Calu3 (cell line): ENCODE measurements around the gene TPT1. TPM values are rescaled to one million over a fixed set of nuclear protein-coding genes. Genes with fewer than 3 reads are reported as not detected.
"Not testable (repeated sequence)": the region's sequence is repeated elsewhere in the genome, so short reads cannot be mapped to it uniquely, and the experiment has no call there.

ENCODE experiments used
- Bru-seq: library from RNA; stranded (reverse); fragments of 400-500 nt; gene quantifications from one replicate; lab custom pipeline; 2021; lab: Mats Ljungman, UMichigan
- BruChase-seq, 2 experiments: library from RNA; stranded (reverse); fragments of 400-500 nt; gene quantifications; one replicate each; lab custom pipeline; 2021; lab: Mats Ljungman, UMichigan
- BruUV-seq: library from RNA; stranded (reverse); fragments of 400-500 nt; replicated peaks from 2 replicates; lab custom pipeline; 2021; lab: Mats Ljungman, UMichigan
- CTCF ChIA-PET: fragments of 300-600 bp; sonication (Branson Sonifier 250); formaldehyde crosslinking; loops from one replicate; lab custom pipeline; 2022; ENCODE audit warnings: antibody characterized with exemption; lab: Charles Lee
- DNase-seq: peaks from one replicate; pipeline ENCODE4 v3.0.0; 2022
- H3K27ac Mint-ChIP-seq: one replicate; pipeline ENCODE4 v1.8.0; 2022; ENCODE audit warnings: mixed read lengths; ENCODE audit not compliant: unreplicated experiment
- H3K27me3 Mint-ChIP-seq: one replicate; pipeline ENCODE4 v1.8.0; 2022; ENCODE audit warnings: mixed read lengths; ENCODE audit not compliant: unreplicated experiment
- H3K36me3 Mint-ChIP-seq: one replicate; pipeline ENCODE4 v1.8.0; 2022; ENCODE audit warnings: mild to moderate bottlenecking, moderate library complexity, mixed read lengths; ENCODE audit not compliant: insufficient read depth, unreplicated experiment
- H3K4me1 Mint-ChIP-seq: one replicate; pipeline ENCODE4 v1.8.0; 2022; ENCODE audit warnings: mild to moderate bottlenecking, low read depth, mixed read lengths; ENCODE audit not compliant: unreplicated experiment
- H3K4me3 Mint-ChIP-seq: one replicate; pipeline ENCODE4 v1.8.0; 2022; ENCODE audit warnings: mild to moderate bottlenecking, low read depth, moderate library complexity, mixed read lengths; ENCODE audit not compliant: unreplicated experiment
- H3K9me3 Mint-ChIP-seq: one replicate; pipeline ENCODE4 v1.8.0; 2022; ENCODE audit warnings: low read depth, mixed read lengths; ENCODE audit not compliant: unreplicated experiment
- intact Hi-C: fragments of 100-400 bp; cut with micrococcal nuclease; formaldehyde crosslinking; loops from one replicate; pipeline ENCODE4 v1.10.0; 2022; ENCODE audit not compliant: unreplicated experiment
- long read RNA-seq: library from polyadenylated mRNA; stranded (forward); transcript quantifications from one replicate; pipeline ENCODE4 v2.0.0, GENCODE V29; 2022
- total RNA-seq: library from RNA; stranded (reverse); gene quantifications from 2 replicates; pipeline ENCODE4 v1.2.3, GENCODE V29; 2022
- TF ChIP-seq, protein P1 (sequence below): fragments of 200-600 bp; IDR thresholded peaks from one replicate; pipeline ENCODE4 v1.8.0; 2022; ENCODE audit warnings: antibody characterized with exemption; ENCODE audit not compliant: unreplicated experiment

The TPT1 gene
- total RNA-seq (1,364 and 1,652 TPM in 2 replicates), Bru-seq, nascent RNA (percentile 99 among the genes with signal in this experiment), BruChase-seq, experiment 1, labeled RNA remaining after a 6-hour chase (percentile 99 among the genes with signal in this experiment), BruChase-seq, experiment 2, labeled RNA remaining after a 2-hour chase (percentile 99 among the genes with signal in this experiment)
- long read RNA-seq, full-length matches to known transcripts, result 437 of 471 reads
- long read RNA-seq, partial matches to known transcripts, result 13 of 471 reads
- long read RNA-seq, other reads (novel, unspliced or antisense), result 21 of 471 reads

GRCh38 chr13:45341034-45341798 lies at the start of gene TPT1:
TSS of gene TPT1 (minus strand) at chr13:45341183. CDS start at chr13:45341069, 114 bp downstream.
- Mint-ChIP-seq H3K4me3 (peak within 1 kb of the TSS; percentile 95), H3K36me3 (peaks cover 84% of the 10 kb centered on the region), H3K4me1 (peaks cover 21% of the 10 kb centered on the region), H3K27me3 (no peaks in the 10 kb centered on the region), H3K27ac (peak within 1 kb of the TSS; percentile 87), H3K9me3 (no peaks in the 10 kb centered on the region)
- intact Hi-C loops, result no loop called here
- TF ChIP-seq, protein P1, sequence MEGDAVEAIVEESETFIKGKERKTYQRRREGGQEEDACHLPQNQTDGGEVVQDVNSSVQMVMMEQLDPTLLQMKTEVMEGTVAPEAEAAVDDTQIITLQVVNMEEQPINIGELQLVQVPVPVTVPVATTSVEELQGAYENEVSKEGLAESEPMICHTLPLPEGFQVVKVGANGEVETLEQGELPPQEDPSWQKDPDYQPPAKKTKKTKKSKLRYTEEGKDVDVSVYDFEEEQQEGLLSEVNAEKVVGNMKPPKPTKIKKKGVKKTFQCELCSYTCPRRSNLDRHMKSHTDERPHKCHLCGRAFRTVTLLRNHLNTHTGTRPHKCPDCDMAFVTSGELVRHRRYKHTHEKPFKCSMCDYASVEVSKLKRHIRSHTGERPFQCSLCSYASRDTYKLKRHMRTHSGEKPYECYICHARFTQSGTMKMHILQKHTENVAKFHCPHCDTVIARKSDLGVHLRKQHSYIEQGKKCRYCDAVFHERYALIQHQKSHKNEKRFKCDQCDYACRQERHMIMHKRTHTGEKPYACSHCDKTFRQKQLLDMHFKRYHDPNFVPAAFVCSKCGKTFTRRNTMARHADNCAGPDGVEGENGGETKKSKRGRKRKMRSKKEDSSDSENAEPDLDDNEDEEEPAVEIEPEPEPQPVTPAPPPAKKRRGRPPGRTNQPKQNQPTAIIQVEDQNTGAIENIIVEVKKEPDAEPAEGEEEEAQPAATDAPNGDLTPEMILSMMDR, result no peak
- DNase-seq, result peak; percentile 96
- CTCF ChIA-PET, result interaction anchor here (0.6 to 2.9 kb wide), 6 partner anchors 10 to 53 kb away, joined by 4 to 13 read pairs (median 6); no protein-coding TSS in a partner anchor
- no TSS peak for BruUV-seq

GRCh38 chr13:45390348-45390747 lies 49.4 kb upstream of the TPT1 start:
- intact Hi-C loops, result loop anchor here (5.0 to 10.0 kb wide), 2 partner anchors 58 to 346 kb away; no protein-coding TSS in a partner anchor
- not testable (repeated sequence) for H3K4me1 Mint-ChIP-seq, H3K9me3 Mint-ChIP-seq, BruUV-seq, H3K4me3 Mint-ChIP-seq, DNase-seq, H3K27ac Mint-ChIP-seq, H3K27me3 Mint-ChIP-seq, H3K36me3 Mint-ChIP-seq
- CTCF ChIA-PET, result interaction anchor here (0.6 kb wide), 1 partner anchor 66 kb away, joined by 6 read pairs; no protein-coding TSS in a partner anchor

GRCh38 chr13:45388664-45389063 lies 47.7 kb upstream of the TPT1 start:
- DNase-seq, result no peak
- Mint-ChIP-seq H3K4me1 (no peaks in the 10 kb centered on the region), H3K4me3 (no peak overlapping the region), H3K27me3 (no peaks in the 10 kb centered on the region), H3K27ac (no peak overlapping the region), H3K36me3 (peaks cover 4% of the 10 kb centered on the region), H3K9me3 (no peaks in the 10 kb centered on the region)
- TF ChIP-seq, protein P1, result no peak
- intact Hi-C loops, result no loop called here
- BruUV-seq, result no TSS peak
- CTCF ChIA-PET, result no interaction called here

GRCh38 chr13:45386892-45387575 lies 46.1 kb upstream of the TPT1 start:
- DNase-seq, CTCF ChIA-PET, H3K27ac Mint-ChIP-seq, H3K4me3 Mint-ChIP-seq, H3K27me3 Mint-ChIP-seq, intact Hi-C loops, BruUV-seq, H3K36me3 Mint-ChIP-seq, H3K9me3 Mint-ChIP-seq, H3K4me1 Mint-ChIP-seq: not testable (repeated sequence)
